ENCODE data around the gene FBN2.

The FBN2 gene

GRCh38 chr5:128253880-128254279, 284.2 kb downstream of the FBN2 start:
- no peak for DNase-seq (ENCODE audit: low read depth in 2 of 2)

- no peak for DNase-seq (ENCODE audit: low read depth in 2 of 2)
Measured at GRCh38 chr5:128253161-128253560, 284.9 kb downstream of the FBN2 start.

GRCh38 chr5:128252756-128253155, 285.3 kb downstream of the FBN2 start:
- DNase-seq (ENCODE audit: low read depth in 2 of 2): no peak

- no peak for DNase-seq (ENCODE audit: low read depth in 2 of 2)
Measured at GRCh38 chr5:128252196-128252595, 285.8 kb downstream of the FBN2 start.

GRCh38 chr5:128245974-128246373, 292.1 kb downstream of the FBN2 start:
- no peak for DNase-seq (ENCODE audit: low read depth in 2 of 2)

GRCh38 chr5:128243958-128244582, 294.0 kb downstream of the FBN2 start:
- no peak for DNase-seq (ENCODE audit: low read depth in 2 of 2)

- no peak for DNase-seq (ENCODE audit: low read depth in 2 of 2)
Measured at GRCh38 chr5:128241051-128241695, 296.9 kb downstream of the FBN2 start.

- DNase-seq (ENCODE audit: low read depth in 2 of 2): no peak
Measured at GRCh38 chr5:128237546-128237945, 300.5 kb downstream of the FBN2 start.

- DNase-seq (ENCODE audit: low read depth in 2 of 2): no peak
Measured at GRCh38 chr5:128237000-128237399, 301.0 kb downstream of the FBN2 start.

GRCh38 chr5:128236334-128236733, 301.7 kb downstream of the FBN2 start:
- DNase-seq (ENCODE audit: low read depth in 2 of 2): no peak

- no peak for DNase-seq (ENCODE audit: low read depth in 2 of 2)
Measured at GRCh38 chr5:128234928-128235641, 303.0 kb downstream of the FBN2 start.

GRCh38 chr5:128228521-128228920, 309.5 kb downstream of the FBN2 start:
- no peak for DNase-seq (ENCODE audit: low read depth in 2 of 2)

GRCh38 chr5:128228008-128228407, 310.0 kb downstream of the FBN2 start:
- DNase-seq (ENCODE audit: low read depth in 2 of 2): no peak

- DNase-seq (ENCODE audit: low read depth in 2 of 2): no peak
Measured at GRCh38 chr5:128225245-128226030, 312.6 kb downstream of the FBN2 start.

GRCh38 chr5:128224336-128224735, 313.7 kb downstream of the FBN2 start:
- DNase-seq (ENCODE audit: low read depth in 2 of 2): no peak

- DNase-seq (ENCODE audit: low read depth in 2 of 2): no peak
Measured at GRCh38 chr5:128220841-128221240, 317.2 kb downstream of the FBN2 start.

- no peak for DNase-seq (ENCODE audit: low read depth in 2 of 2)
Measured at GRCh38 chr5:128216860-128217531, 321.0 kb downstream of the FBN2 start.

GRCh38 chr5:128216285-128216684, 321.8 kb downstream of the FBN2 start:
- DNase-seq (ENCODE audit: low read depth in 2 of 2): no peak

- no peak for DNase-seq (ENCODE audit: low read depth in 2 of 2)
Measured at GRCh38 chr5:128213833-128214232, 324.2 kb downstream of the FBN2 start.

GRCh38 chr5:128213340-128213739, 324.7 kb downstream of the FBN2 start:
- peak in 1 of 2 donors; percentile 7 for DNase-seq (ENCODE audit: low read depth in 2 of 2)

- no peak for DNase-seq (ENCODE audit: low read depth in 2 of 2)
Measured at GRCh38 chr5:128212191-128212806, 325.7 kb downstream of the FBN2 start.

Measured in stimulated activated CD4-positive, alpha-beta T cell treated with anti-CD3 and anti-CD28 coated beads, Interleukin-1b, Interleukin-23, amount 100 ng/mL, for 4 hours (primary cell).